ENCODE measurements around the gene LRMDA.

LRMDA gene

DNA sequence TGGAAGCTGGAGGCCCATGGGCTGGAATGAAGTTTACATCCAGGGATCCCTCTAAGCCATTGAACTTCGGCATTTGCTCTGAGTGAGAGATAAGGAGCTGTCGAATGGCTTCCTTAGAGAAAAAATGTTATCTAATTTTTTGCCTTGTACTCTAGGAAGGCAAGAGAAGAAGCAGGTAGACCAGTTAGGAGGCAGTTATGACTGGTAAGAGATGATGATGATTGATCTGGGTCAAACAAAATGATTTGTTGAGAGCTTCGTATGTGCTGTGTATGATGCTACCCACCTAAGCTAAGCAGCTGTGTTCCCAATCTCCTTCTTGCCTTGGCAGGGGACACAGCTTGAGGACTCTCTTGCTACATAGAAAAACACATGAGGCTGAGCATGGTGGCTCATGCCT is 370.2 kb downstream of the LRMDA start:
- no peak for DNase-seq

GRCh38 chr10:75803121-75803520 is 371.7 kb downstream of the LRMDA start:
- DNase-seq = no peak

DNA sequence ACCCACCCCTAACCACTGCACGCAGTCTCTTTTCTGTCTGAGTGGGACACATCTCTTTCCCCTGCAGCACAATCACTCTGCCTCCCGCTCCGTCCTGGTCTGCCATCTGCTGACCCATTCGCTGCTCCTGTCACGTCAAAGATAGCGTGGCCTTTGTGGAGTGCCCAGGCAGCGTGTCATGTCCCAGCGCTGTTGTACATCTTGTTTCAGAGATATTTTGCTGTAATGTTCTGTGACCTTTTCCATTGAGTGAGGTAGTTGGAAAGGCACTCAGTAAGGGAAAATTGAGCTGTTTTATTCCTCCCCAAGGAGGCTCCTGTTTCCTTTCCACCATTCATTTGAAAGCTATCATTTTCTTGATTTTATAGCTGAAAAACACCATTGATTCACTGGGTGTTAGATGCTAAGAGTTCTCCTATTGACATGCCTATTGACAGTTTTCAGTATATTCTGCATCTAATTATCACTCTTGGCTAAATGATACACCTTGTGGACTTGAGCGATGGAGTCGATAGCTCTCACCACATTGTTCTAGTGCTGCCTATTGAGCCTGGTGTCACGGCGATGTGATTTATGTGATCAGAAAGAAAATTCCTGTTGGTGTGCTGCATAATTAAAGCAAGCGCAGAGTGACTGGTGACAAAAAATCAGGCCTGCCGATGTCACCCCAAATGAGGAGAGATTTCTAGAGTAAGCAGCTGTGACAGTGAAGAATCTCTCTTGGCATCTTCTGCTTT is 372.6 kb downstream of the LRMDA start:
- DNase-seq = no peak

DNA sequence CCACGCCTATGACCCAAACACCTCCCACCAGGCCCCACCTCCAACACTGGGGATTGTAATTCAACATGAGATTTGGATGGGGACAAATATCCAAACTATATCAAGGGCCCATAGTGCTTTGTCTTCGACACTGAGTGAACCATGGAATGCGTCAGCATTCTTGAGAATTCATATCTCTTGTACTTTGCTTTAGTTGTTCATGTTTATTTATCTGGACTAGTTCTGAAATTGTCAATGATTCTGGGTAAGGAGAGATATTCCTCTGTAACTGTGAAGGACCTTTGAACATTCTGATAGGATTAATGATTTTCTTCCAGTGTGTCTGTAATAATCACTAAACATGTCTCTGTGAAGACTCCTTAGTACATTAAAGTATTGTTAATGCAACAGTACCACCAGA is 374.8 kb downstream of the LRMDA start:
- DNase-seq = no peak

- no peak for DNase-seq
Measured at GRCh38 chr10:75807456-75807855, 376.0 kb downstream of the LRMDA start.

GRCh38 chr10:75809003-75809402 is 377.6 kb downstream of the LRMDA start:
- DNase-seq = no peak

- DNase-seq = no peak
Measured at GRCh38 chr10:75814014-75814413, 382.6 kb downstream of the LRMDA start.

DNA sequence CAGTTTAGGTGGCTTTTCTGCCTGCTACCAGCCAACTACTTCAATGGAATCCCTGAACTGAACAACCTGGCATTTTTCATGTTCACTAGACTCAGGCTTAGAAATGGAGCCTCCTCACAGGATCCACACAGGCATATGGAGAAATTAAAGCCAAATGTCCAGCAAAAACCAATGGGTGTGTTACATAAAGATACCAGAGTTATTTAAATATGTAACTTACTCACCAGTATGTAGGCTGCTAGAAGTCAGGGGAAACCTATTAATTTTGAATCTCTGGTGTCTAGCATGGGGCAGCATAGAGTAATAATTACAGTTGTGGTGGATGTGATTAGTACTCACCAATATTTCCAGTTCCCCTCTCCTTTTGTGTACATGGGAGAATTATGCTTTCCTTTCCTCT is 383.6 kb downstream of the LRMDA start:
- no peak for DNase-seq

DNA sequence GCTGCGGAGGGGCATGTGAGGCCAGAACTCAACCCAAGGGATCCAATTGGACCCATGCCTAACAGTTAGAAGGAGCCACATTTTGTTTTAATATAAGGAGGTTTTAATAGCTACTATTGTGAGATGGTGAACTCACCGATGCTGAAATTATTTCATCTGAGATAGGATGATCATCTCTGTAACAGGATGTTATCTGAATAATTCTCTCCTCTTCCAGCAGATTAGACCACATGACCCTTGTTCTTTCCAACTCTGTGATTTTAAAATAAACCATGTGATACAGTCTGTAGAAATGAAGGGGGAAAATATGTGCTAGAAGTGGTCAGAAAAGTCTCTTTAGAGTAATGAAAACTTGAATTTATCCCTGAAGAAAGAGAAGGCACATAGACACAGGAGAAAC is 385.8 kb downstream of the LRMDA start:
- no peak for DNase-seq

DNA sequence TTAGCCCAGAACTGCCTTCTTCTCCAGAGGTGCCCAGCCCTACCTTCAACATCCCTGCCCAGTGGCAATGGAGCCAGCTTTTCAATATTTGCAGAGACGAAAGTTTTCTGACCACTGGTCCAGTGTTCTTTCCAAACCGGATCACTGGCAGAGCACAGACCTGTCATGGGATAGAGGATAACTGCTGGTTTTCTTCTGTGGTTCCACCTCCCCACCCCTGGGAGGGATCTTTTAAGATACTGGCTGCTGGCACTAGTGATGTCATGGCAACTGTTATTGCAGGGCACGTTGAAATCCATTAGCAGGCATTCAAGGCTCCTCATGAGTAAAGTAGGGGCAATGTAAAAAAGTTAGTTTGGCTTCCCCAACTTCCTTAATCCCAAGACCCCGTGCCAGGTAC is 387.1 kb downstream of the LRMDA start:
- DNase-seq = no peak

- DNase-seq = no peak
Measured at GRCh38 chr10:75825235-75825634, 393.8 kb downstream of the LRMDA start.

DNA sequence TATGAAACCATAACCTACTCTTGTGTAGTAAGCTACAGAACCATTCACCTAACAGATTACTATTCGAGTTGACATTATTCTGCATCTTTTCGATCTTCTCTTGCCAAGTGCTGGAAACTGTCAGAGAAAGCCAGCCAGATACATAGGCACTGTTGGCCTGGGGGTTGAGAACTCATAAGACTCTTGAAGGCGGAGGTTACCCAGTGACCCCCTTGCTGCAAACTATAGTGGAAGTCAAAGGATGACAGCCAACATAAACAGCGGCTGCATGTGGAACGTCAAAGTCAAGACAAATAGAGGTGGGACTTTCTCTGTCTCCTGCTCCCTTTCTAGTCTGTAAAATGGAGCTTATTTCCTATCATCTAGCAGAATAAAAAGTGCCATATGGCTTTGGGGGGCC is 394.2 kb downstream of the LRMDA start:
- no peak for DNase-seq

GRCh38 chr10:75826846-75827245 is 395.4 kb downstream of the LRMDA start:
- DNase-seq = no peak

- DNase-seq = no peak
Measured at GRCh38 chr10:75827587-75828021, 396.2 kb downstream of the LRMDA start.

- DNase-seq = no peak
Measured at GRCh38 chr10:75828413-75828812, 397.0 kb downstream of the LRMDA start.

DNA sequence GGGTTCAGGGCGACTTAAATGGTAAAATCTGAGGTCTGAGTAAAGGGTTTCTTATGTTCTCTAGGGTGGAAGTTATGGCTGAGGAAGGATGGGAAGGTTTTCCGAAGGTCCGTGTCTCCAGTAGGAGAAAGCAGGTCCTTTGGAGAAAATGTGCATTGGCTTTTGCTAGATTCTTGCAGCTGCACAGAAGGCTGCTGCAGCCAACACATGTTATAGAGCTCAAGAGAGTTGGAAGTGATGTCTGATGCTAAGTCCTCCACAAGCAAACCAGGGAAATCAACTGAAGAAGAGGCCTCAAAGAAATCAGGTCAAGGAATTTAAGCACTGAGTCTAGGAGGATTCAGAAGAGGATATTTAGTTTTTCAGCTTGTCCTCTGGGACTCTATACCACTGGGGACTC is 404.6 kb downstream of the LRMDA start:
- DNase-seq = no peak

GRCh38 chr10:75838486-75838885 is 407.1 kb downstream of the LRMDA start:
- DNase-seq = no peak

GRCh38 chr10:75839020-75839419 is 407.6 kb downstream of the LRMDA start:
- DNase-seq = no peak

DNA sequence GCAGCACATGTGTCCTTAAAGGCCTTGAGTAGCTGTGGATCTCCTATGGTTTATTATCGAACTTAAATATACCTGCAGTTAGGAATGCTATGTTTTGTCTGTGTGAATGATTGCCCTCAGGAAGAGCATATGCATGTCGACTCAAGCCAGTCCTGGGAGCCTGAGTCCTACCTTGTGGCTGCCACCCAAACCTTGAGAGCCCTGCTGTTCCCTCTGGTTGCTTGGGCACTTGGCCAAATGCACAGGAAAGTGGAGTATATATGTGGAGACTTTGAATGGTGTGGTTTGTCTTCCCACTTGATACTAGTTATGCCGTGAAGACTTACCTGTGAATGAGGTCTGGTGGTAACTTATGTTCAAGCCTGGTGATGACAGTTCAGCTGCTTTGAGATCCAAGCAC is 409.8 kb downstream of the LRMDA start:
- DNase-seq = no peak

GRCh38 chr10:75845176-75845947 is 413.9 kb downstream of the LRMDA start:
- DNase-seq = no peak

DNA sequence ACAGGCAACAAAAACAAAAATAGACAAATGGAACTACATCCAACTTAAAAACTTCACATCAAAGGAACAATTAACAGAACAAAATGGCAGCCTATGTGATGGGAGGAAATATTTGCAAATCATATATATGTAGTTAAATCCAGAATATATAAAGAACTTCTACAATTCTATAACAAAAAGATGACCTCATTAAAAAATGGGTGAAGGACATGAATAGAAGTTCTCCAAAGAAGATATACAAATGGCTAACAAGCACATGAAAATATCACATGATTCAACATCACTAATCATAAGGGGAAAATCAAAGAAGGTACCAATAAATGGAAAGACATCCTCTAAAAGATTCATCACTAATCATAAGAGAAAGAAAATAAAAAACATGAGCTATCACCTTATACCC is 416.1 kb downstream of the LRMDA start:
- DNase-seq = no peak

DNA sequence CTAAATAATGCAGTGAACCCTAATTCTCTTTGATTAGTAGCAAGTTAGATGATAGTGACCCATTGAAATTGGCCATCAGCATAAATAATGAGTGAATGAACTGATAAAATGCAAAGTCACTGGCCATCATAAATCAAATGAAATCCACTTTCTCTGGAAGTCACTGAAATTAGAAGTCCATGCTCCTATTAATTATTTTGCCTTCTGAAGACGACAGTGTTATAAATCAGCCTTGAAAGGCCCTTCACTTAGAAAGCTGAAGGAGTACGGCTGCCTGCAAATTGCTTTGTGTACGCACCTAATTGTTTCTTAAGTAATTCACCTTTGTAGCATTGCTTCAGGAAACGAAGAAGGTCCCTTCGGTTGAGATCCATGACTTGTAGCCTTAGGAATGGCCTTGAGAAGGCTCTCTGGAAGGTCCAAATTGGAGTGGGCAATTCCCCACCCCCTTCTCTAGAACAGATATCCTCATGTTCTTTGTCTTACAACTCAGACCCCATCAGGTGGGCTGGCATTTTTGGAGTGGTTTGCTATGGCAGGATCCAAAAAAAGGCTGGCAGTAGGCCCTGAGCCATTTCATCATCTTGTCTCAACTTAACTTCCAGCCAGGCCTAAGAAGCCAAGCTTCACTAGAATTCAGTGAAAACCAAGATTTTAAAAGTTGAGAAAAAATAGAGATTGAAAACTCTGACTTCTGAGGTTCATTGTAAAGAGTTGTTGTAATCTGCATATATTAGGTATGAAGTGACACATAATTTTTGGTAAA is 420.3 kb downstream of the LRMDA start:
- DNase-seq = no peak

GRCh38 chr10:75852851-75853484 is 421.5 kb downstream of the LRMDA start:
- DNase-seq = no peak
